Inflammatory macrophage treated with lipopolysaccharide for 4 hours (primary cell): ENCODE measurements around the gene OXSR1.
"Not testable (repeated sequence)": the region's sequence is repeated elsewhere in the genome, so short reads cannot be mapped to it uniquely, and the experiment has no call there.

Source experiments
- DNase-seq: peaks from one replicate; pipeline ENCODE4 v3.0.0-alpha.2; 2020

OXSR1 gene

DNA sequence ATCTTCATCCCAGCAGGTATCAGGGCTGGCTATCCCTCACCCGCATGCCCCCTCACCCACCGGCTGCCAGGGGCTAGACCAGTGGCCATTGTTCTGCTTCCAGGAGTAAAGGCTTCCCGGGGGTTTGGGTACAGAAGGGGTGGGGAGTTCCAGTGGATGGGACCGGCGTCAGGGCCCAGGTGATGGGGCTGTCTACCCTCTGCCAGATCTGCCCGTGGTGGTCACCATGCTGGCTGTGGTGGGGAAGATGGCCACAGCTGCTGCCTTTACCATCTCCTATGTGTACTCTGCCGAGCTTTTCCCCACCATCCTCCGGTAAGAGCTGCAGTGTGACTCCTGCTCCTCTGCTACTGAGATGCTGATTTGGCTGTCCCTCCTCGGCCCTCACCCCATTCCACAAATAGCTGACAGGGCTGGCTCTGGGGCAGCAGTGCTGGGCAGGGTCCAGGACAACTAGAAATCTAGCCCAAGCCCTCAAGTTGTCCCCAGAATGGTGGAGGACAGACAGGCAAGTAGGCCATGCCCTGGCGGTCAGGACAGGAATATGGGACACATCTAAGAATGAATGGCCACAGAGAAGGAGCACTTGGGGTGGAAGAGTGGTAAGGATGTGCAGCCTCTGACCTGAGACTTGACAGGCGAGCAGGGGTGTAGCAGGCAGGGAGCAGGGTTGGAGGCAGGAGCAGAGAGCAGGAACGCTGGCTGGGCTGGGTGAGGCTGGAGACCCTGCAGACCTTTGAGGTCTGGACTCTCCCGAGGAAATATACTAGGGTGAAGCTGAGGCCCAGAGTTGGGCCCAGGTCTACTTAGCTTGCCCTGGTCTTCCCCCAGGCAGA, 111.0 kb downstream of the OXSR1 start:
- no peak for DNase-seq

DNA sequence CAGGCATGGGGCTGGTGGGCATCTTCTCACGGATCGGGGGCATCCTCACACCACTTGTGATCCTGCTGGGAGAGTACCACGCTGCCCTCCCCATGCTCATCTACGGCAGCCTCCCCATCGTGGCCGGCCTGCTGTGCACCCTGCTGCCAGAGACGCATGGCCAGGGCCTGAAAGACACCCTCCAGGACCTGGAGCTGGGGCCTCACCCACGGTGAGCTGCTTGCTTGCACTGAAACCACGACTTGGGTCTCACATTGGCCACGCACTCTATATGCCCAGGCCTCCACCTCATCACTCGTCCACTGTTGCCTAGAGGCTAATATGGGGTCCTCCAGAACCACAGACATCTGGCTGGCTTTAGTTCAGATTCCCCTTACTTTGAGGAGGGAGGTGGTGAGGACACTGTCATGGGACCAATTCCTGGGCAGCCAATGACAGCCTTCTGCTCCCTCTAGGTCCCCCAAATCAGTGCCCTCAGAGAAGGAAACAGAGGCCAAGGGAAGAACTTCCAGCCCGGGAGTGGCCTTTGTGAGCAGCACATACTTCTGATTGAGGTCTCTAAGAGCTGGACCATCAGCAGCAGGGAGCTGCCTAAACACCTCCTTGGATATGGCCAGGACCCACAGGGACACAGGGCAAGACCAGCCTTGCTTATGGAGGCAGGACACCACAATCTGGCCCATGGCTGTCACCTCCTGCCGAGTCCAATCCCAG, 111.7 kb downstream of the OXSR1 start:
- DNase-seq: no peak

DNA sequence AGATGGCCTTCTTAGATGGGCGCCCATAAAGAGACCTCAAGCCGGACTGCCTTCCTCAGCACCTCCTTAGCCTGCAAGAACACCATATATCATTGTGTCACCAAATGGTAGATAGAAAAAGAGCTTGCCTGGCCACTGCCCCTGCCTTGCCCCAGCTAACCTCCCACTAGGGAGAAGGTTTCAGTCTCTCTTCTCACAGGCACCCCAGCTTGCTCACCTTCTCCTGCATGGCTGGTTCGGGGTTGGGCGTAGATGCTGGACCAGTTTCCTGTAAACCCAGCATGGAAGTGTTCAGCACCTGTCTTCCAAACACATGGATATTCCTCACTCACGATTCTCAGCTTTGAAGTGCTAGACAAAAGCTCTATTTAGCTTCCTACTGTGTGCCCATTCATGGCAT, 113.5 kb downstream of the OXSR1 start:
- DNase-seq: no peak

DNA sequence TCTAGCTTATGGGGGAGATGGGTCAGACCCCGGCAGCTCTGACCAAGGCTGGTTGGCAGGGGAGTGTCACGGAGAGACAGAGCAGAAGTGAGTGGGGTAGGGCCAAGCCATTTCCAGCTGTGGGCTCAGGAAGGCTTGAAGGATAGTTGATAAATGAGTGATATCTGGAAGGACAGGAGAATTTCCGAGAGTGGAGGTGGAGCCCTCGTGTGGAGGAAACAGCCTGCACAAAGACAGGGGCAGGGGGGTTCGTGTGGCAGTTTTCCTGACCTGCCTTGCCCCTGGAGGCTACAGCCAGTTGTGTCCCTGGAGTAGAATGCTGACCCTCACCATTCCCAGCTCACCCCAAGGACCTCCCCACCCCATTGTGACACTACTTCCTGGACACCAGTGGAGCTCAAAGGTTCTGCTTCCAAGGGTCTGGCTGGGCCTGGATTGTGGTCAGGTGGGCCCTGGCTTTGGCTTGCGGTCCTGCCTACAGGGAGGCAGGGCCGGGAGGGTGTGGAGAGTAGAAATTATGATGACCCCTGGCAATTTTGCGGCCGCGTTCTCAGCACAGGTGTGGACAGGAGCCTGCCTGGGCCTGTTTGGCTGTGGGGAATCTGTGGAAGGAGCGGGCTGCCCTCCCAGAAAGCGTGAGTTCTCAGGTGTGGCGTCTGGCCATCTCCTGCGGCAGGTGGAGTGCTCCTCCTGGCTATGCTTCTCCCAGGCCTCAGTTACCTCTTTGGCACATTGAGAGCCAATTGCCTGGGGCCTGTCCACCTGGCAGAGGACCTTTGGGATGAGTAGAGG, 116.8 kb downstream of the OXSR1 start, which contains the start of gene SLC22A14:
SLC22A14 (plus strand) TSS at position 400 of the 792 bp plus-strand sequence. CDS start 23,733 bp downstream, outside the sequence.
- no peak for DNase-seq

DNA sequence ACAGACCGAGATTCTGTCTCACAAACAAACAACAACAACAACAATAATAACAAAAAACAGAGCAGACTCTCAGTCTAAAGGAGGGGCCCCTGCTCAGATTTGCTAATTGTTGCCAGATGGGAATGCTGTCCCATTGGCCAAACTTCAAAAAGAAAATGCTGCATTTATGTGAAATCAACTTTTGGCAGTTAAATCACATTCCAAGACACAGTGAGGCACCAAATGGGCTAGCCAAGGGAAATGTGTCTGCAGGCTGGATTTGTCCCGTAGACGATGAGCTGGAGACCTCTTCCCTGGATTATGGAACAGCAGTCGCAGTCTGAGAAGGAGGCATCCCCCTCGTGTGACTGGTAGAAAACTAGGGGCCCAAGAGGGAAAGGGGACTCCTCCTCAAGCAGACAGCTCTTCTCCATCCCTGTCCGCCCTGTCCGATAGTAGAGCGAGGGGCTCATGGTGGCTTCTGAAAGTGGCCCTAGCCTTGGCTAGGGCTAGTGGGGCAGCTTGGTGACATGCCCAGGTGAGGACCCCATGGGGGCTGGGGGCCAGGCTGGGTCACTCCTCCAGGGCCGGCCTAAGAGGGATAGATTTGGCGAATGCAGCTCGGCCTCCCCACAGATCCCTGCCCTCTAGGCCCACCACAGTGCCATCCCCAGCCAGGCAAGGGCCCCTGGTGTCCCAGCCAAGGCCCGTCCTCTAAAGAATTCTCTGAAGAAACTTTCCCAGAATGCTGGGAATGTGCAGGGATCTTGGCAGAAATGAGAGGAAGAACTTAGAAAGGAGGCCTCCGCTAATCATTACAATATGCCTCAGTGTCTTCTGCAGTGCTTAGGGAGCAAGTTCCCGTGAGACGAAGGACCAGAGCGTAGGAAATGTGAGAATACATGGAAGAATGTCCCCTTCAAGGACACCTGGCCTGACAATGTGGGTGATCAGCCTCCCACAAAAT, 118.7 kb downstream of the OXSR1 start:
- no peak for DNase-seq

DNA sequence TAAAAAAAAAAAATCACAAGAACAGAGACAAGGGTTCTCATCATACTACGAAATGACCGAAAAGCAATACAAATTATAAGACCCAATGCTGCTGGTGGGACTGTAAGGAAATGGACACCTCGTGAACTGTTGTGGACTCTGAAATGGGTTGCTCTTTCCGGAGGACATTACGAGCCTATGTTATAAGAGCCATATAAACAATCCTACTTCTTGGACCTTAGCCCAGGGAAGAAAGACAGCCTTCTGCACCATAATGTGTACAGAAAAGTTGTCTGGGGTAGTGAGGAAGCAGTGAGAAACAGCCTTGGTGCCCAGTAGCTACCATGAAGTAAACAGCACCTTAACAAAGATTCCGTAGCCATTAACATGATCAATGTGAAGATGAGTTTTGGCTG, 119.4 kb downstream of the OXSR1 start:
- no peak for DNase-seq

DNA sequence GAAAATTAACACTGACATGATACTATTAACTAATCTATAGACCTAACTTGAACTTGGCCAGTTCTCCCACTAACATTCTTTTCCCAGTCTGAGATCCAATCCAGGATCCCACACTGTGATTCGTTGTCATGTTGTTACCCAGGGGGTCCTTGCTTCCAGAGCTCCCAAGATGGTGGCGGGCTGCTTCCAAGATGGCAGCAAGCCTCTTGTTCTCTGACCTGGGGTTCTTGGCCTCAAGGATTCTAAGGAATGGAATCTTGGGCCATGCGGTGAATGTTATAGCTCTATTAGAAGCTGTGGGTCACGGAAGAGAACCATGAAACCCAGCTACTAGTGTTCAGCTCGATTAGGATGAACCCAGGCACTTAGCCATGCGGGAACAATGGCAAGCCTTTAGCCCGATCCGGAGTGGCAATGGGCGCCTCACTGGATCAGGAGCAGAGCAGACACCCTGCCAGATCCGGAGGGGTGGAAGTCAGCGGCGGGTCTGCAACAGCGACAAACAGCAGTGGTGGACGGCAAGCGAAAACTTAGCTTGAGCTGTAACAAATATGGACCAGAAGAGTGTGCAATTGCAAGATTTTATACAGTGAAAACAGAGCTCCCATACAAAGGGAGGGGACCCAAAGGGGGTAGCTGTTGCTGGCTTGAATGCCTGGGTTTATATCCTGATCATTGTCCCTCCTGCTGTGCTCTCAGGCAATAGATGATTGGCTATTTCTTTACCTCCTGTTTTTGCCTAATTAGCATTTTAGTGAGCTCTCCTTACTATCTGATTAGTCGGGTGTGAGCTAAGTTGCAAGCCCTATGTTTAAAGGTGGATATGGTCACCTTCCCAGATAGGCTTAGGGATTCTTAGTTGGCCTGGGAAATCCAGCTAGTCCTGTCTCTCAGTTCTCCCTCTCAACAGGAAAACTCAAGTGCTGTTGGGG, 124.2 kb downstream of the OXSR1 start:
- not testable (repeated sequence) for DNase-seq

DNA sequence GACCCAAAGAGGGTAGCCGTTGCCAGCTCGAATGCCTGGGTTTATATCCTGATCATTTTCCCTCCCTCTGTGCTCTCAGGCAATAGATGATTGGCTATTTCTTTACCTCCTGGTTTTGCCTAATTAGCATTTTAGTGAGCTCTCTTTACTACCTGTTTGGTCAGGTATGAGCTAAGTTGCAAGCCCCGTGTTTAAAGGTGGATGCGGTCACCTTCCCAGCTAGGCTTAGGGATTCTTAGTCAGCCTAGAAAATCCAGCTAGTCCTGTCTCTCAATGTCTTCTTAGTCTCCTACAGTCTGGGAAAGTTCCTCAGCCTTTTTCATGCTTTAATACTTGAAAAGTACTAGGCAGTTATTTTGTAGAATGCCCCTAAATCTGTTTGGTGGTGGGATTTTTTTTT, 131.7 kb downstream of the OXSR1 start:
- not testable (repeated sequence) for DNase-seq

DNA sequence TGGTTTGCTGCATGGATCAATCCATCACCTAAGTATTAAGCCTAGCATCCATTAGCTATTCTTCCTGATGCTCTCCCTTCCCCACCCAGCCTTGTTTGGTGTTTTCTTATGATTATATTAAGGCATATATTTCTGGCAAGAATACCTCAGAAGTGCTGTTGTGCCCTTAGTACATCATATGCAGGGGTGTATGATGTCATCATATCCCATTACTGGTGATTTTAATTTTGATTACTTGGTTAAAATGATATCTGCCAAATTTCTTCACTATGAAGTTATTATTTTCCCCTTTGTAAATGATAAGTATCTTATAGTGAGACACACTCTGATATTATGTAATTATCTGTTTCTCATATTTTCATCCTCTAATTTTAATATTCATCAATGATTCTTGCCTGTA, 132.2 kb downstream of the OXSR1 start:
- no peak for DNase-seq

DNA sequence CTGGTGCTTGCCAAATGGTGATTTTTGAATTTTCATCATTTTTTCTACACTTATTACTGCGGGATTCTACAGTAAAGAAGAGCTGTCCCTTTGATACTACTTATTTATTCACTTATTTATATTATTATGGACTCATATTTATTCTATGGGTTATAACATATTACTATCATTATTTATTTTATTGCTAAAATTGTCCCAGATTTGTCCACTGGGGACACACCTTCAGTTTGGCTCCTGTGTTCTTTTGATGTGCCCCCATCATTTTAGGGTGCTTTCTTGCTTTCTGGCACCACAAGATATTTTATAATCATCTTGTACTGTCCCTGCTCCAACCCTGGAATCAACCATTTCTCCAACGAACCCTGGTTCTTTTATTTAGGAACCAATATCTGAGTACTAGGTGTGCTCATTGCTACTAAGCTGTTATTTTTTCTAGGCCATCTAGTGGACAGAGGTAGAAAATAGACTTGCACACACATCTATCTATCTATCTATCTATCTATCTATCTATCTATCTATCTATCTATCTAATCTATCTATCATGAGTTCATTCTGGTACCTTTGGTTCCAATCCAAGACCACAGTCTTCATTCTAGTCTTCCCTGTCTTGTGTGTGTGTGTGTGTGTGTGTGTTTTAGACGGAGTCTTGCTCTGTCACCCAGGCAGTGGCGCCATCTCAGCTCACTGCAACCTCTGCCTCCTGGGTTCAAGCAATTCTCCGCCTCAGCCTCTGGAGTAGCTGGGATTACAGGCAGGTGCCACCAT, 132.8 kb downstream of the OXSR1 start:
- DNase-seq: peak; percentile 8
